ENCODE data around the gene TTL.

- TF ChIP-seq CTCF (IDR thresholded peaks at IDR 0.05) (no peak), POLR2AphosphoS5 (IDR thresholded peaks at IDR 0.05) (no peak)
Measured at GRCh38 chr2:112519506-112519905, 37.5 kb downstream of the TTL start.

All from upper lobe of left lung (tissue), 4 donors.